ENCODE results near the gene LHFPL4.
"Not testable (repeated sequence)": the region's sequence is repeated elsewhere in the genome, so short reads cannot be mapped to it uniquely, and the experiment has no call there.

The LHFPL4 gene

DNA sequence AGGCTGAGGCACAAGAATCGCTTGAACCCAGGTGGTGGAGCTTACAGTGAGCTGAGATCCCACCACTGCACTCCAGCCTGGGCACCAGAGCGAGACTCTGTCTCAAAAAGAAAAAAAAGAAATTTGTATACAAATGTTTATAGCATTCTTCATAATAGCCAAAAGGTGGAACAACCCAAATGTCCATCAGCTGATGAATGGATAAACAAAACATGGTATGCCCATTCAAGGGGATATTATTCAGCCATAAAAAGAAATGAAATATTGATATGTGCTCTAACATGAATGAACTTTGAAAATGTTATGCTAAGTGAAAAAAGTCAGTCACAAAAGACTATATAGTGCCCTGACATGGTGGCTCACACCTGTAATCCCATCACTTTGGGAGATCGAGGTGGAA, 11.4 kb downstream of the LHFPL4 start:
- no peak for DNase-seq (ENCODE audit: low read depth in 2 of 2)

DNA sequence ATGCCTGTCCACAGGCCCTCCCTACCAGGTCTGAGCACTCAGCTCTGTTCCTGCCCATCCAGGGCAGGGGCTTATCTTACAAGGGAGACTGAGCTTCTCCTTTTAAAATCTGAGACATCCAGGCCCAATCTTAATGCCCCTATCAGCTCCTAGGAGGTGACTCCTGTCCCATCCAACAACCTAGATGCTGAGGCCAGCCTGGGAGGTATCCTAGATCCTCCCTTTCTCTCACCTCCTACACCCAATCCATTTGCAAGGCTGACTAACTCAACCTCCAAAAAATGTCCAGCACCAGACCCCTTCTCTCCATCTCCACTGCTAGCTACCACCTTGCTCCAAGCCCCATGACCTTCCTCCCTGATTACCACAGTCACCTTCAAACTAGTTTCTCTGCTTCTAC, 17.4 kb downstream of the LHFPL4 start:
- no peak for DNase-seq (ENCODE audit: low read depth in 2 of 2)

DNA sequence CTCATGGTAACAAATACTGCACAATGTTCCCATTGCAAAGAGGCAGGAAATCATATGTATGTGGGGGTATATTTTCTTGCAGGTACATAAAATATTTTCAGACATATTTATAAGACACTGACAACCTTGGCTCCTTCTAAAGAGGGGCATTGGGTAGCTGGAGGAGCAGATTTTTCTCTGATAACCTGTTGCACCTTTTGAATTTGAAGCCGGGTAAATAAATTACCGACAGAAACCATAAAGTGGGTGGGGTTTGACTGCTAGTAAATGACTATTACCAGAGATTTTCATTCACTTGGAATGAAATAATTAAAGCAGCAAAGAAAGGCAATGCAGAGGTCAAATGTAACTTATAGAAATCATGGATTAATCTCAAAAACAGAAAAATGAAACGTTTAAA, 19.2 kb downstream of the LHFPL4 start:
- no peak for DNase-seq (ENCODE audit: low read depth in 2 of 2)

GRCh38 chr3:9525078-9525477, 28.5 kb downstream of the LHFPL4 start:
- DNase-seq (ENCODE audit: low read depth in 2 of 2): no peak

DNA sequence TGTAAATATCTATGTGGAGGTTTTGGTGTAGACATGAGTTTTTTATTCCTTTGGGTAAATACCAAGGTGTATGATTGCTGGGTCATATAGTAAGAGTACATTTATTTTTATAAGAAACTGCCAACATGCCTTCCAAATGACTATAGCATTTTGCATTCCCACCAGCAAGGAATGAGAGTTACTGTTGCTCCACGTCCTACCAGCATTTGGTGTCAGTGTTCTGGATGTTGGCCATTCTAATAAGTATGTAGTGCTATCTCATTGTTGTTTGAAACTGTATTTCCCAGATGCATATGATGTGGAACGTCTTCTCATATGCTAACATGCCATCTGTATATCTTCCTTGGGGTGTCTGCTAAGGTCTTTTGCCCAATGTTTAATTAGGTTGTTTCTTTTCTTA, 38.7 kb downstream of the LHFPL4 start:
- DNase-seq (ENCODE audit: low read depth in 2 of 2): no peak

DNA sequence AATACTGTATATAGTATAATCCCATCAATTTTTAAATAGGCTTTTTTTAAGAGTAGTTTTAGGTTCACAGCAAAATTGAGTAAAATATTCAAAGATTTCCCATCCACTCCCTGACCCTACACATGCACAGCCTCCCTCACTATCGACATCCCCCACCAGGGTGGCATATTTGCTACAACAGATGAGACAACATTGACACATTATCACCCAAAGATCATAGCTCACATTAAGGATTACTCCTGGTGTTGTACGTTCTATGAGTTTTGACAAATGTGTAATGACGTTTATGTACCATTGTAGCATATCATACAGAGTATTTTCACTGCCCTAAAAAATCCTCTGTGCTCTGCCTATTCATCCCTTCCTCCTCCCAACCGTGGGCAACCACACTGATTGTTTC, 39.3 kb downstream of the LHFPL4 start:
- DNase-seq (ENCODE audit: low read depth in 2 of 2): no peak

GRCh38 chr3:9512456-9513045, 41.1 kb downstream of the LHFPL4 start:
- no peak for DNase-seq (ENCODE audit: low read depth in 2 of 2)

DNA sequence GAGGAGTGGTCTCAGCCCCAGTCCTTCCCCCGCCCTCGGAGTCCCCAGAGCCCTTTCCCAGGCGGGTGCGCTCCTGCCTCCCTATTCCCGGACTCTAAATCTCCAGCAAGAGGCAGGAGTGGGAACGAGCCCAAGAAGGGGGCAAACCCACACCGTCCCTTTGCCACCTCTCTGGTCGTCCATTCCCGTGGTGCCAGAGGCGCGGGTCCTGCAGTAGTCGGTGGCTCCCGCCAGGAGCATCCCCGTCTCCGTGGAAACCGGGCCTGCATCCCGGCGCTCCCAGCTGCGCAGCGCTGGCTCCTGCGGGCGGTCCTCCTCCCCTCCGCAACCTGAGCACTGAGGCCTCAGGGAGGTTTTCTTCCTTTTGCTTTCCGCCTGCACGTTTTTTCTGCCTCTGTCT, 44.8 kb downstream of the LHFPL4 start:
- DNase-seq (ENCODE audit: low read depth in 2 of 2): no peak

DNA sequence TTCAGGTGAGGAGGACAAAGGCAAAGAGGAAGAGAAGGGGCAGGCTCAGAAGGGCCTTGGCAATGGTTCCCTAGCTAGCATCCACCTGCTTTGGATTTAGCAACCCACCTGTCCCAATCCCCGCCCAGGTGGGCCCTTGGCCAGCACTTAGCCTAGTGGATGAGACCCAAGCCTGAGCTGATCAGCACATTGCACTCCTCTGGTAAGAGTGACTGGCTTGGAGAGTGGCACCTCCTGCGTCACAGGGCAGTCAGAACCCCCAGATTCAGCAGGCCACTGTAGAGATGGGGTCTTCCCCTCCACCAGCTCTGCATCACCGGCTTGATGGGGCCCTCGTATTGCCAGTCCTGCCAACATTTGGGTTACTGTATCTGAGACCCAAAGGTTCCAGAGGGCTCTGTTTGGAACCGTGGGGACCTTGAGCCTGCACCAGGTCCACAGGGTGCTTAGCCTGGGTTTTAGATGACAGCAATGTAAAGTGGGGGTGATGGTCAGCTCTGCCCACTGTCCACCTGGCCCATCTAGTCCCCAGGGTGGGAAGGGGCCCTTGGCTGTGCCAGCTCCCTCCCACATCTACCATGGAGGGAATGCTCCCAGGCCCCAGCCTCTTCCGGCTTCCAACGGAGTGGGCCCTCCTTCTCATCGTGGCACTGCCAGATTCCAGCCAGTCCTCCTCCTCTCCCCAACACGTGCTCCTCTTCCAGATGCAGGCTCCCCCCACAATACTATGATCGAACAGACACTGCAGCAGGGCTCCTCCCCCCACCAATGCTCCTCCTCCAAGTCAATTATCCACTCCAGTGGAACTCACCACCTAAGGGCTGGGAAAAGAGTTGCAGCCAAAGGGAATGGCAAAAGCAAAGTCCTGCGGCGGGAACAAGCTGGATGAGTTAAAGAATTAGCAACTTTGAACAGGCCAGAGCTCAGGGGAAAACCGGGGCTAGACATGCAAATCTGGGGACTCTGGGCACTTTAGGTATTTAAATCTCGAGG, 45.7 kb downstream of the LHFPL4 start:
- no peak for DNase-seq (ENCODE audit: low read depth in 2 of 2)

DNA sequence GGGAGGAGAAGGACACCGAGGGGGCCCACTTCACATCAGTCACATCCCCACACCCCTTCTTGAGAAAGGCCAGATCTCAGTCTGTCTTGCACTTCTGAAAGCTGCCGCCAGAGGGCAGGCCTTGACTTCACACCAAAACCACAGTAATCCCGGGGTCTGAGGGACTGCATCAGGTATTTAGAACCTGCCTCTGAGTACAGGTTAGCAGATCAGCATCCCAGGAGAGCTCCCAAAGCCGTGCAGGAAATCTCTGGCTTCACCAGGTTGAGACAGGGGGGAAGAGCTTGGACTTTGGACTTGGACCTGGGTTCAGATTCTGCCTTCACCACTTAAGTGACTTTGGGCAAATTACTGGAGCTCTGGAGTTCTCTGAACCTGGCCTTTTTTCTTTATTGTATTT, 50.3 kb downstream of the LHFPL4 start:
- peak; percentile 15 for DNase-seq (ENCODE audit: low read depth in 2 of 2)

- DNase-seq (ENCODE audit: low read depth in 2 of 2): no peak
These were observed 52.4 kb downstream of the LHFPL4 start for GRCh38 chr3:9501226-9501625.

- peak; percentile 9 to 12 for DNase-seq (ENCODE audit: low read depth in 2 of 2)
These were observed 53.2 kb downstream of the LHFPL4 start for GRCh38 chr3:9500108-9501050.

DNA sequence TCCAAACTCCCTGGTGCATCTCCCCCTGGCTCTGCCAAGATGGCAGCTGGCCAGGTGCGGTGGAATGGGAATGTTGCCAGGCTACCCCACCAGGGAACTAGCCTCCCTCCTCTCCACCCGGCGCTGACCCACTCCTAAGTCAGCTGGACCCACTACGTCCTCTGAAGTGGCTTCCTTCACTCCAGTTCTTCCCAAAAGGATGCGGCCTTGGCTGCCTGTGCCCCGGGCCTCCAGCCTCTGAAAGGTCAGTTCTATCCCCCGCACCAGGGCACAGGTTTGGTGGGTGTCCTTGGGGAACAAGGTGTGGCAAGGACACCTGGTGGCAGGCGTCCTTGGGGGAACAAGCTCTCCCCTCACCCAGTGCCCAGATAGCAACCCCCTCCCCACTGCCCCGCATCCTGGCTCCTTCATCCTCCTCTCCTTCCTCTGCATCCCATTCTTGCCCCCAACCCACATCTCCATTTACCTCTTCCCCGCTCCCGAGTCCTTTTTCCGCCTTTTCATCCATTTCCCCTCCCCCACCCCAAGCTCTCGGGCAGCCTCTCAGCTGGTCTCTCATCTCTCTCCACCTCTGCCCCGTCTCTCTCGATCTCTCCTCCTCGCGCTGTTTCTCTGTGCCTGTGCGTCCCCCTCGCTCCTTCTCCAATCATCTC, 54.0 kb downstream of the LHFPL4 start:
- no peak for DNase-seq (ENCODE audit: low read depth in 2 of 2)

GRCh38 chr3:9498781-9499180, 54.8 kb downstream of the LHFPL4 start:
- no peak for DNase-seq (ENCODE audit: low read depth in 2 of 2)

- no peak for DNase-seq (ENCODE audit: low read depth in 2 of 2)
These were observed 55.6 kb downstream of the LHFPL4 start for GRCh38 chr3:9497821-9498565.

- no peak for DNase-seq (ENCODE audit: low read depth in 2 of 2)
These were observed 56.7 kb downstream of the LHFPL4 start for GRCh38 chr3:9496893-9497292.

- not testable (repeated sequence) for DNase-seq (ENCODE audit: low read depth in 2 of 2)
These were observed 59.6 kb downstream of the LHFPL4 start for GRCh38 chr3:9494036-9494435.

- no peak for DNase-seq (ENCODE audit: low read depth in 2 of 2)
These were observed 62.1 kb downstream of the LHFPL4 start for GRCh38 chr3:9491506-9491905.

- no peak for DNase-seq (ENCODE audit: low read depth in 2 of 2)
These were observed 68.4 kb downstream of the LHFPL4 start for GRCh38 chr3:9485248-9485647.

DNA sequence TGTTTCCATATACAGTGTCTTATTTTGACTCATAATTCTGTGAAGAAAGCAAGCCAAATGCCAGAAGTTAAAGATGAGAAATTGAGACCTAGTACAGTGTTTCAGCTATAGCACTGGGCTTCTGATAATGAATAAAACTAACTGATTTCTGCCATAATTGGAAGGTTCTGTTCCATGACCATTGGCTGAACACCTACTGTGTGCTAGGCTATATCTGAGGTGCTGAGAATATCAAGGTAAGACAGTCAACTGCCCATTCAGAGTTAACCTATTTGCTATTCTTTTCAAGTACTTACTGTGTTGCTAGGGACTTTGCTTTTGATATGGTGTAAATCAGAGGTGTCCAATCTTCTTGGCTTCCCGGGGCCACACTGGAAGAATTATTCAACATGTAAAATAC, 73.4 kb downstream of the LHFPL4 start:
- DNase-seq (ENCODE audit: low read depth in 2 of 2): no peak

DNA sequence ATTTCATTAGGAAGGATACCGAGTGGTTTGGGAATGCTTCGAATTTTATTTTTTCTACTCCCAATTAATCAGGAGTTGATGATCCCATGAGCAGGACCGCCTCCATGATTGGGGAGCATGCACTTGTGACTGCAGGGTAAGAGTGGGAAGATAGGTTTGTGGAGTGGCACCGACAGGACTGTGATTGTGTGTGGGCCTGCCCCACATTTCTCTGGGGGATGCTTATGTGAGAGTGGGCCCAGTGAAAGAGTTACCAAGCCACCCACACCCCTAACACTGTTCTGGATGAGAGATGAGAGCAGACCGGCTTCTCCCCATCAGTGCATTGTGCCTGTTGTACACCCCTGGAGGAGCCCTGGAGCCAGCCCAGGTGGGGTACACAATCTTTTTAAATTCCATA, 76.7 kb downstream of the LHFPL4 start:
- no peak for DNase-seq (ENCODE audit: low read depth in 2 of 2)
